ENCODE results near the gene NISCH.

Gene NISCH

DNA sequence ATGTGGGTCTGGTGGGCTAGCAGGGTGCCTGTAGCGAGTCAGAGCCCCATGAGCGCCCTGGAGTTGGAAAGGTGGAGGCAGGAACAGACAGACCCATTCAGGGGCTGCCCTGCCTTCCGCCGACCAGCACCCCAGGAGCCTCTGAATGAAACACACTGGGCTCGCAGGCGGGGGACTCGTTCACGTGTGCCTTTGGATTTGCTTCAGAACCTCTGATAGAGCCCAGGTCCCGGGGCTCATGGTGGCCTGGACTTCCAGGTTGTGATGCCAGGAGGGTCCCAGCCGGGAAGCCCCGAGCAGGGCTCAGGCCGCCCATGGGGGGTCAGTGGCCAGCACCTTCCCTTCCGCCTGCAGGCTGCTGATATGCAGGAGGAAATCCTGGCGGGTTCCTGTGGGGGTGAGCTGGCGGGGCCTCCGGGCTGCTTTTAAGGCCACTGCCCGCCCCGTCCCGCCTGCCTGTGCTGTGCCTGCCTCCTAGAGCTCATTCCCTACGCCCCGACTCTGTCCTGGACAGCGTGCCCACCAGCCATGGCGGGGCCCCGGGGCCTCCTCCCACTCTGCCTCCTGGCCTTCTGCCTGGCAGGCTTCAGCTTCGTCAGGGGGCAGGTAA, 39.6 kb downstream of the NISCH start, which contains the start of gene STAB1:
Gene STAB1 (plus strand): TSS at position 453 of the 610 bp plus-strand sequence. CDS start 76 bp downstream, at position 529.
- TF ChIP-seq, protein P1, sequence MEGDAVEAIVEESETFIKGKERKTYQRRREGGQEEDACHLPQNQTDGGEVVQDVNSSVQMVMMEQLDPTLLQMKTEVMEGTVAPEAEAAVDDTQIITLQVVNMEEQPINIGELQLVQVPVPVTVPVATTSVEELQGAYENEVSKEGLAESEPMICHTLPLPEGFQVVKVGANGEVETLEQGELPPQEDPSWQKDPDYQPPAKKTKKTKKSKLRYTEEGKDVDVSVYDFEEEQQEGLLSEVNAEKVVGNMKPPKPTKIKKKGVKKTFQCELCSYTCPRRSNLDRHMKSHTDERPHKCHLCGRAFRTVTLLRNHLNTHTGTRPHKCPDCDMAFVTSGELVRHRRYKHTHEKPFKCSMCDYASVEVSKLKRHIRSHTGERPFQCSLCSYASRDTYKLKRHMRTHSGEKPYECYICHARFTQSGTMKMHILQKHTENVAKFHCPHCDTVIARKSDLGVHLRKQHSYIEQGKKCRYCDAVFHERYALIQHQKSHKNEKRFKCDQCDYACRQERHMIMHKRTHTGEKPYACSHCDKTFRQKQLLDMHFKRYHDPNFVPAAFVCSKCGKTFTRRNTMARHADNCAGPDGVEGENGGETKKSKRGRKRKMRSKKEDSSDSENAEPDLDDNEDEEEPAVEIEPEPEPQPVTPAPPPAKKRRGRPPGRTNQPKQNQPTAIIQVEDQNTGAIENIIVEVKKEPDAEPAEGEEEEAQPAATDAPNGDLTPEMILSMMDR (IDR thresholded peaks at IDR 0.05; ENCODE audit: low read depth, low read length), result no peak
- no peak for DNase-seq (ENCODE audit: extremely low read depth, low read depth)

DNA sequence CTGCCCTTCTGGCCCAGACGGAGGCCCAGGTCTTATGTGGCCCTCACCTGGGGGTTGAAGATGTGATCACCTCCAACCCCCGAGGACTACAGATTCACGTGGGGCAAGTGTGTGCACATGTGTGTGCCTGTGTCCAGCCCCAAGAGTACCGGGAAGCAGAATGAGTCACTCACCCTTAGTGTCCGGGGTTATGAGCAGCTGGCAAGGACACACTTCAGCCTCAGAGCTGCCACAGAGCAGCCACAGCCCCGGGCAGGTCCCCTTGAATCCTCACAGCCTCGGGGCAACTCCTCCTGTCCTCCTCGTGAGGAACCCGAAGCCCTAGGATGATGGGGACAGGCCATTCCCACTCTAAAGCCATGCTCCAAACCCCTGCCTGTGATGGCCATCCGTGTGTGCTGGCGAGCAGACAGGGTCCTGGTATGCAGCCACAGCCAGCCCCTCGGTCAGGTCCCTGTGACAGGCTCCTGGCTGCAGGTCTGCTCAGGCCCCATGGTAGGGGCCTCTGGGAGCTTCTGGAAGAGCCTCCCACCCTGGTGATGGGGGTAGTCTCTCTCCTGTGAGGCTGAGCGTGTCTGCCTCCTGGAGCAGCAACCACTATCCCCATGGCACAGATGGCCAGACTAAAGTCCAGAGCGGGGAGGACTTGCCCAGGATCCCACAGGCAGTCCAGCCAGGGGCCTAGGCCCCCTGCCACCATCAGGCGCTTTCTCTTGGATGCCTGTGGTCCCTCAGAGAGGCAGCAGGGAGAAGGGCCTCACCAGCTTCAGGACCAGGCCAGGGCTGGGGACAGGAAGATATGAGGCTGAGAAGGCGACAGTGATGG, 40.6 kb downstream of the NISCH start:
- no peak for DNase-seq (ENCODE audit: extremely low read depth, low read depth)
- TF ChIP-seq, protein P1 (IDR thresholded peaks at IDR 0.05; ENCODE audit: low read depth, low read length), result no peak

DNA sequence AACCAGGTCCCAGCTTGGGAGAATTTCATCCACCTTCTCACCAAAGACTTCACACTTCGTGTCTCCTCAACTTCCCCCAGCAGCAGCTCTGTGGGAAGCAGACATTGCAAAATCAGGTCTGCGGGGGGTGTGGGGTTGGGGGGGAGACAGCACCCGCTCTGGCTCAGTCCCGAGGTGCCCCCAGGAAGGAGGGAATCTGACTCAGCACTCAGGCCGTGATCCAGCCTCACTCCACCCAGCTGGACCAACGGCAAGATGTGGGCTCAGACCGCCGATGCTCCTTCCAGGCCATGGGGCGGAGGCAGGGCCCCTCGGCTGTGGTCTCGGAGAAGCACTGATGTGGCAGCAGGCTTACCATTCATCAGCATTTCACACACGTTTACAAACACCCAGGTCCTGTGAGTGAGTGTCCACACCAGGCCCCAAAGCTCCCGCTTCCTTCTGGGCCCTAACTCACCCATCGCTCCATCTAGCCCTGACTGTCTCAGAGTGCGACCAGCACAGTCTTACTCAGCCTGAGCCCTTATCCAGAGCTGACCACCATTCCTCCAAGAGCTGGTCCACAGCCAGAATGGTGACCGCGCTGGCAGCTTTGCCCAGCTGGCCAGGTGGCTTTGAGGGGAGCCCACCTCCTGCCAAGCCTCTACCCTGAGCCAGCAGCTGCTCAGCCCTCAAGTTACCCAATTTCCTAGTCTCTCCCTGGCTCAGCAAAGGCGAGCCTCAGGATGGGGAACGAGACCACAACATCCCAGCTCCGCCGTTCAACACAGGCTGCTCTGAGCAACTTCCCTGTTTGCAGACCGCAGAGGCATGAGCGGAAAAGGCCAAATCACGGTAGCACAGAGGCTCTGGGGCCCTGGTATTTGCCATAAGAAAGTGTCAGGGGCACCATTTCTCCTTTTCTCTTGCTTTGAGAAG, 43.0 kb downstream of the NISCH start:
- peak; percentile 44 for DNase-seq (ENCODE audit: extremely low read depth, low read depth)
- TF ChIP-seq, protein P1 (IDR thresholded peaks at IDR 0.05; ENCODE audit: low read depth, low read length), result no peak

DNA sequence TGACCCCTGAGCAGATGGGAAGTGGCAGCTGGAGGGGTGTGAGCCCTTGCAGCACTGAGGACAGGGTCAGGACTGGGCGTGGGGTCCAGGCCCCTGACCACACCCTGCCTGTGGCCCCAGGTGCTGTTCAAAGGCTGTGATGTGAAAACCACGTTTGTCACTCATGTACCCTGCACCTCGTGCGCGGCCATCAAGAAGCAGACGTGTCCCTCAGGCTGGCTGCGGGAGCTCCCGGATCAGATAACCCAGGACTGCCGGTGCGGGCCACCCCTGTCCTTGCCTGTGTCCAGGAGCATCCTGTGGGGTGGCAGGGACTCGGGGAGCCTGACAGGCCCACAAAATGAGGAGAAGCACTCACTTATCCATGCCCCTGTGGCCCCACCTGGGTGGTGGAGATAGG, 45.6 kb downstream of the NISCH start:
- DNase-seq (ENCODE audit: extremely low read depth, low read depth), result no peak
- TF ChIP-seq, protein P1 (IDR thresholded peaks at IDR 0.05; ENCODE audit: low read depth, low read length), result no peak

DNA sequence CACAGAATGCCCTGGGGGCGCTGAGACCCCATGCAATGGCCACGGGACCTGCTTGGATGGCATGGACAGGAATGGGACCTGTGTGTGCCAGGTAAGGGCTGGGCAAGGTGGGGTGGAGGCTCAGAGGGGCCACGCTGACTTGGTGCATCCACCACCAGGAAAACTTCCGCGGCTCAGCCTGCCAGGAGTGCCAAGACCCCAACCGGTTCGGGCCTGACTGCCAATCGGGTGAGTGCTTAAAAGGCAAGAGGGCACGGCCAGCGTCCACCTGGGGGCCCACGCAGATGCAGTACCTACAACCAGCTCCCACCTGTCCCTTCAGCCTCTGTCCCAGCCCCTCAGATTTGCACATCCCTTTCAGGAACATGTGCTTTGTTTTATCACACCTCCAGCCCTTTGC, 46.6 kb downstream of the NISCH start:
- DNase-seq (ENCODE audit: extremely low read depth, low read depth), result no peak
- TF ChIP-seq, protein P1 (IDR thresholded peaks at IDR 0.05; ENCODE audit: low read depth, low read length), result no peak

DNA sequence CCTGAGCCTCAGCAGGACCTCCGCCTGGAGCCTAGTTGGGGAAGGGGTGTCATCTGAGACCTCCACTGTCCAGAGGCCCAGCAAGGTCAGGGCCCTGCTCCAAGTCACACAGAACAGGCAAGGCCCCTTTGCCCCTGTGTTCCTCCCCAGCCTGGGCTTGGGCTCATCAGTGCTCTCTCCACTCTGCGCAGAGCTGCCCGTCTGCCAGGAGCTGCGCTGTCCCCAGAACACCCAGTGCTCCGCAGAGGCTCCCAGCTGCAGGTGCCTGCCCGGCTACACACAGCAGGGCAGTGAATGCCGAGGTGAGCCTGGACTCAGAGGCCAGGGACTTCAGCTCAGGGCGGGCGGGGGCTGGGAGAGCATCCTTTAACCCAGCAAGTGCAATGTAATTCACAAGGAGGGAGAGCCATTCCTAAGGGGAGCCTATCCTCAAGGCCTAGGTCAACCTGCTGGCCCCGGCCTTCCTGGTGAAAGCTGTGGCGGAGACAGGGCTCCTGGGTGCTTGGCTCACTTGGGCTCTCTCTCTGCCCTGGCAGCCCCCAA, 47.5 kb downstream of the NISCH start:
- TF ChIP-seq, protein P1 (IDR thresholded peaks at IDR 0.05; ENCODE audit: low read depth, low read length), result no peak
- no peak for DNase-seq (ENCODE audit: extremely low read depth, low read depth)

Data from AG09319 (cell line).